GM12878 (cell line): Measurements from ENCODE around the gene RBL2. TPM values are rescaled to one million over a fixed set of nuclear protein-coding genes. Genes with fewer than 3 reads are reported as not detected.

Source experiments
- ATAC-seq: fragments of 200-7000 bp; cut with Tn5 transposase; 3 replicates; pipeline ENCODE4 v1.9.1; 2020; ENCODE audit warnings: mild to moderate bottlenecking, moderate library complexity
- BruUV-seq: library from RNA; stranded (reverse); fragments of 400-500 nt; replicated peaks from 2 replicates; lab custom pipeline; 2021; lab: Mats Ljungman, UMichigan
- CTCF ChIA-PET: fragments of 300-600 bp; sonication (Branson Sonifier 250); formaldehyde crosslinking; extraction: SDS; loops from one replicate; lab custom pipeline; 2021; ENCODE audit warnings: inconsistent platforms; lab: Yijun Ruan, JAX
- POLR2A ChIA-PET: fragments of 350-600 bp; formaldehyde crosslinking; extraction: SDS; loops from one replicate; lab custom pipeline; 2021; ENCODE audit warnings: inconsistent platforms; lab: Charles Lee
- RAD21 ChIA-PET: fragments of 300-600 bp; sonication (Branson Sonifier 250); formaldehyde crosslinking; loops from one replicate; lab custom pipeline; 2023; ENCODE audit warnings: antibody characterized with exemption; ENCODE audit not compliant: unreplicated experiment; lab: Charles Lee
- SMC1A ChIA-PET: fragments of 300-600 bp; sonication (Branson Sonifier 250); formaldehyde crosslinking; loops from one replicate; lab custom pipeline; 2023; ENCODE audit not compliant: unreplicated experiment, uncharacterized antibody; lab: Charles Lee
- DNase-seq: peaks from one replicate; pipeline ENCODE4 v3.0.0-alpha.2; 2011; ENCODE audit warnings: low read depth, low spot score
- FAIRE-seq: peaks from 3 replicates; lab custom pipeline; 2011; peaks lifted over from hg19 to GRCh38; lab: Jason Lieb, UNC
- H2AFZ ChIP-seq: 2 replicates; pipeline ENCODE4 v1.6.0; 2011; ENCODE audit warnings: low read depth, low read length, control low read depth; ENCODE audit not compliant: control insufficient read depth
- H3K27ac ChIP-seq: 2 replicates; pipeline ENCODE4 v1.5.1; 2011; ENCODE audit warnings: control low read depth; ENCODE audit not compliant: control insufficient read depth, insufficient read depth
- H3K27me3 ChIP-seq, 2 experiments: replicated peaks in 1 of 2; 2 replicates each; pipeline versions ENCODE4 v1.6.0 to v1.6.1; 2011; ENCODE audit warnings: low read length in 1 of 2; ENCODE audit not compliant: control insufficient read depth in 2 of 2, insufficient read depth in 2 of 2
- H3K36me3 ChIP-seq, 2 experiments: 2 replicates each; pipeline ENCODE4 v1.5.1; 2011; ENCODE audit warnings: low read length in 1 of 2; ENCODE audit not compliant: control insufficient read depth in 2 of 2, insufficient read depth in 2 of 2
- H3K4me1 ChIP-seq: 2 replicates; pipeline ENCODE4 v1.6.1; 2011; ENCODE audit warnings: mild to moderate bottlenecking, low read length, moderate library complexity, mixed read lengths; ENCODE audit not compliant: control insufficient read depth, insufficient read depth
- H3K4me2 ChIP-seq: 2 replicates; pipeline ENCODE4 v1.6.0; 2011; ENCODE audit warnings: control low read depth; ENCODE audit not compliant: control insufficient read depth, insufficient read depth
- H3K4me3 ChIP-seq: fragments of 200-600 bp; sonication (generic); 2 replicates; pipeline ENCODE4 v1.5.1; 2016
- H3K79me2 ChIP-seq: 2 replicates; pipeline ENCODE4 v1.6.0; 2011; ENCODE audit warnings: low read length; ENCODE audit not compliant: control insufficient read depth, insufficient read depth
- H3K9ac ChIP-seq: 2 replicates; pipeline ENCODE4 v1.8.0; 2011; ENCODE audit warnings: low read length, control low read depth, mixed read lengths; ENCODE audit not compliant: control insufficient read depth, insufficient read depth
- H3K9me3 ChIP-seq: replicated peaks from 3 replicates; pipeline ENCODE4 v1.5.1; 2011; ENCODE audit warnings: mild to moderate bottlenecking, low read length; ENCODE audit not compliant: control insufficient read depth, insufficient read depth
- H4K20me1 ChIP-seq: 2 replicates; pipeline ENCODE4 v1.6.0; 2011; ENCODE audit not compliant: control insufficient read depth, insufficient read depth
- CEBPZ ChIP-seq: fragments of 150-350 bp; IDR thresholded peaks from 2 replicates; pipeline ENCODE4 v1.6.1; 2016; ENCODE audit warnings: low read depth, low read length
- CHD2 ChIP-seq: IDR thresholded peaks from 2 replicates; pipeline ENCODE4 v1.6.1; 2011; ENCODE audit warnings: low read depth, low read length, improper control_type of control experiment, borderline replicate concordance
- CHD4 ChIP-seq: fragments of 200-600 bp; sonication (generic); IDR thresholded peaks from 2 replicates; pipeline ENCODE4 v1.6.1; 2016; ENCODE audit warnings: mild to moderate bottlenecking
- GABPA ChIP-seq: IDR thresholded peaks from 2 replicates; pipeline ENCODE4 v1.6.1; 2014; ENCODE audit warnings: antibody characterized with exemption, low read depth, mild to moderate bottlenecking, inconsistent platforms
- GATAD2B ChIP-seq: fragments of 450-650 bp; conservative IDR thresholded peaks from 2 replicates; pipeline ENCODE4 v1.6.1; 2017; ENCODE audit warnings: low read depth, mild to moderate bottlenecking, moderate library complexity
- NR2C1 ChIP-seq: fragments of 450-650 bp; IDR thresholded peaks from 2 replicates; pipeline ENCODE4 v1.6.1; 2017; ENCODE audit warnings: antibody characterized with exemption, mild to moderate bottlenecking, moderate library complexity
- NR2F1 ChIP-seq: fragments of 450-650 bp; conservative IDR thresholded peaks from 2 replicates; pipeline ENCODE4 v1.6.1; 2017; ENCODE audit warnings: mild to moderate bottlenecking
- PKNOX1 ChIP-seq: fragments of 450-650 bp; IDR thresholded peaks from 2 replicates; pipeline ENCODE4 v1.6.1; 2016; ENCODE audit warnings: mild to moderate bottlenecking
- SMAD5 ChIP-seq: IDR thresholded peaks from 2 replicates; pipeline ENCODE4 v1.6.1; 2016; ENCODE audit warnings: antibody characterized with exemption, low read depth
- STAT1 ChIP-seq: fragments of 450-650 bp; conservative IDR thresholded peaks from 2 replicates; pipeline ENCODE4 v1.6.1; 2014; ENCODE audit warnings: antibody characterized with exemption, mild to moderate bottlenecking
- SUZ12 ChIP-seq: fragments of 200-600 bp; sonication (generic); IDR thresholded peaks from one replicate; pipeline ENCODE4 v1.6.1; 2018; ENCODE audit warnings: antibody characterized with exemption, mild to moderate bottlenecking; ENCODE audit not compliant: unreplicated experiment
- TAF1 ChIP-seq: IDR thresholded peaks from 2 replicates; pipeline ENCODE4 v1.6.1; 2011; ENCODE audit warnings: mild to moderate bottlenecking, low read depth, low read length, borderline replicate concordance
- ZNF207 ChIP-seq: fragments of 450-650 bp; IDR thresholded peaks from 2 replicates; pipeline ENCODE4 v1.6.1; 2014; ENCODE audit warnings: antibody characterized with exemption, mild to moderate bottlenecking, borderline replicate concordance
- ZNF384 ChIP-seq: IDR thresholded peaks from 2 replicates; pipeline ENCODE4 v1.6.1; 2012; ENCODE audit warnings: low read depth, mild to moderate bottlenecking, low read length, improper control_type of control experiment, borderline replicate concordance
- WGBS: methylation state at CpG from one replicate; pipeline ENCODE4 v1.1.6; 2016; ENCODE audit warnings: low lambda C conversion rate; ENCODE audit not compliant: insufficient replicate concordance, insufficient coverage; ENCODE audit errors: missing lambda C conversion rate; 5-methylcytosine and 5-hydroxymethylcytosine counted together
- in situ Hi-C: fragments of 300-500 bp; cut with MboI; formaldehyde crosslinking; loops from 9 replicates; pipeline ENCODE4 v1.14.3; 2018; ENCODE audit warnings: mixed read lengths
- intact Hi-C: fragments of 100-400 bp; cut with micrococcal nuclease; formaldehyde crosslinking; loops from one replicate; pipeline ENCODE4 v1.14.2; 2022; ENCODE audit not compliant: unreplicated experiment
- polyA plus RNA-seq, 11 experiments: library from polyadenylated mRNA; depleted of rRNA in 4 of 11; unstranded in 6 of 11; stranded (reverse) in 5 of 11; fragments of >200 nt; fragmentation: Nextera tagmentation in 4 of 11; fragmentation: Illumina TruSeq in 1 of 11; extraction: Ambion mirVana in 4 of 11; extraction: Trizol in 1 of 11; gene quantifications; 1 replicate in 1 of 11; 2 replicates in 10 of 11; pipeline versions ENCODE4 v1.2.1 to v1.2.3, GENCODE V29; 2011 to 2016; ENCODE audit warnings: inconsistent platforms in 2 of 11, missing spikeins in 2 of 11, low read depth in 1 of 11
- total RNA-seq, 4 experiments: library from RNA; depleted of rRNA in 3 of 4; stranded (reverse); fragments of >200 nt in 3 of 4; fragmentation: Illumina TruSeq in 1 of 4; extraction: Trizol in 1 of 4; gene quantifications; 2 replicates each; pipeline versions ENCODE4 v1.2.1 to v1.2.3, GENCODE V29; 2013 to 2021

RBL2 gene
- total and polyA plus RNA-seq, 10 of the 15 experiments (the other 5 are each of a cell fraction or from before 2014, with no cell fraction given) = 10.0 to 107 (median 39.0) TPM

GRCh38 chr16:53502331-53503269 is 68.3 kb downstream of the RBL2 start, which contains the start of gene AKTIP (continued):
- TF ChIP-seq CEBPZ (no peak), NR2C1 (0 out of 2 replicates have a peak, but pooled peaks have one; percentile 12), NR2F1 (peak; percentile 79), ZNF384 (no peak)

- H3K27ac ChIP-seq = peak overlapping the region; percentile 87
- intact Hi-C loops (loop anchor here (5.0 to 10.0 kb wide), 4 partner anchors 46 to 441 kb away; no protein-coding TSS in a partner anchor), in situ Hi-C loops (no loop called here)
- H3K4me3 ChIP-seq = peak overlapping the region; percentile 94
- no peaks in the 10 kb centered on the region for H3K27me3 ChIP-seq
- no peaks in the 10 kb centered on the region for H3K36me3 ChIP-seq
- POLR2A ChIA-PET = interaction anchor here (0.6 to 2.2 kb wide), 10 partner anchors 14 to 442 kb away, joined by 3 to 13 read pairs (median 6); partner anchors contain the start of gene RBL2
- SMC1A ChIA-PET = interaction anchor here (0.8 to 1.6 kb wide), 9 partner anchors 18 to 446 kb away, joined by 3 to 8 read pairs (median 3); no protein-coding TSS in a partner anchor
- RAD21 ChIA-PET = interaction anchor here (1.0 to 3.0 kb wide), 10 partner anchors 16 to 448 kb away, joined by 3 to 20 read pairs (median 5); partner anchors contain the start of genes CHD9, FTO, RBL2 and RPGRIP1L
- H3K9ac ChIP-seq = peak overlapping the region; percentile 75
- H2AFZ ChIP-seq = peak overlapping the region; percentile 84
- WGBS = 1% methylated on average over 45 of the region's 46 CpGs
- peak; percentile 93 for ATAC-seq
- peak overlapping the region; percentile 65; the same call in 1 of the 2 replicates for H3K4me2 ChIP-seq
- peaks cover 12% of the 10 kb centered on the region for H3K4me1 ChIP-seq
- peak; percentile 96 for FAIRE-seq
- BruUV-seq = no TSS peak
- peaks cover 7% of the 10 kb centered on the region for H3K79me2 ChIP-seq
- no peaks in the 10 kb centered on the region for H3K9me3 ChIP-seq
- H4K20me1 ChIP-seq = no peaks in the 10 kb centered on the region
- CTCF ChIA-PET = interaction anchor here (0.8 to 1.6 kb wide), 7 partner anchors 10 to 240 kb away, joined by 3 read pairs; no protein-coding TSS in a partner anchor
- peak; percentile 99 for DNase-seq
- peak; percentile 82 for TF ChIP-seq SMAD5
- TF ChIP-seq SUZ12 = no peak
- TF ChIP-seq NR2F1 = peak; percentile 82
- peak; percentile 67; the same call in 1 of the 2 replicates for TF ChIP-seq ZNF207
- TF ChIP-seq PKNOX1 = peak; percentile 100
- peak; percentile 91 for TF ChIP-seq GABPA
- TF ChIP-seq GATAD2B = peak; percentile 24; the same call in 1 of the 2 replicates
- peak; percentile 72; the same call in 1 of the 2 replicates for TF ChIP-seq STAT1
- TF ChIP-seq CHD2 = peak; percentile 95
- no peak for TF ChIP-seq CHD4
- TF ChIP-seq TAF1 = peak; percentile 35; the same call in 1 of the 2 replicates
Measured at GRCh38 chr16:53503270-53503923, 69.1 kb downstream of the RBL2 start.
